Memory B cell (primary cell): ENCODE results near the gene SIRPB2.
A peak's percentile ranks its signal among the peaks of the same experiment; 100 is the strongest.

ENCODE experiments used
- ATAC-seq: fragments of 150-1000 bp; cut with Tn5 transposase; 2 replicates; pipeline ENCODE4 v1.10.0; 2021; ENCODE audit warnings: low read depth, mild to moderate bottlenecking, moderate library complexity
- DNase-seq, 2 donors: peaks; one replicate each; pipeline ENCODE4 v3.0.0; 2022; ENCODE audit warnings: low spot score in 2 of 2
- H3K27ac Mint-ChIP-seq: one replicate; pipeline ENCODE4 v1.8.0; 2022; ENCODE audit warnings: mild to moderate bottlenecking, moderate library complexity, mixed read lengths
- H3K27me3 Mint-ChIP-seq: one replicate; pipeline ENCODE4 v1.8.0; 2022; ENCODE audit warnings: mixed read lengths
- H3K36me3 Mint-ChIP-seq: one replicate; pipeline ENCODE4 v1.8.0; 2022; ENCODE audit warnings: mild to moderate bottlenecking, mixed read lengths
- H3K4me1 Mint-ChIP-seq: one replicate; pipeline ENCODE4 v1.8.0; 2022; ENCODE audit warnings: mixed read lengths
- H3K4me3 Mint-ChIP-seq: one replicate; pipeline ENCODE4 v1.8.0; 2022; ENCODE audit warnings: mild to moderate bottlenecking, moderate library complexity, mixed read lengths
- H3K9me3 Mint-ChIP-seq: one replicate; pipeline ENCODE4 v1.8.0; 2022; ENCODE audit warnings: mixed read lengths

Gene SIRPB2

GRCh38 chr20:1490643-1491195, 501 bp downstream of the SIRPB2 start:
- ATAC-seq = no peak
- Mint-ChIP-seq H3K27me3 (peaks cover 4% of the 10 kb centered on the region), H3K27ac (no peak overlapping the region), H3K4me1 (peaks cover 23% of the 10 kb centered on the region), H3K4me3 (no peak overlapping the region), H3K9me3 (peaks cover 2% of the 10 kb centered on the region), H3K36me3 (no peaks in the 10 kb centered on the region)
- no peak for DNase-seq

DNA sequence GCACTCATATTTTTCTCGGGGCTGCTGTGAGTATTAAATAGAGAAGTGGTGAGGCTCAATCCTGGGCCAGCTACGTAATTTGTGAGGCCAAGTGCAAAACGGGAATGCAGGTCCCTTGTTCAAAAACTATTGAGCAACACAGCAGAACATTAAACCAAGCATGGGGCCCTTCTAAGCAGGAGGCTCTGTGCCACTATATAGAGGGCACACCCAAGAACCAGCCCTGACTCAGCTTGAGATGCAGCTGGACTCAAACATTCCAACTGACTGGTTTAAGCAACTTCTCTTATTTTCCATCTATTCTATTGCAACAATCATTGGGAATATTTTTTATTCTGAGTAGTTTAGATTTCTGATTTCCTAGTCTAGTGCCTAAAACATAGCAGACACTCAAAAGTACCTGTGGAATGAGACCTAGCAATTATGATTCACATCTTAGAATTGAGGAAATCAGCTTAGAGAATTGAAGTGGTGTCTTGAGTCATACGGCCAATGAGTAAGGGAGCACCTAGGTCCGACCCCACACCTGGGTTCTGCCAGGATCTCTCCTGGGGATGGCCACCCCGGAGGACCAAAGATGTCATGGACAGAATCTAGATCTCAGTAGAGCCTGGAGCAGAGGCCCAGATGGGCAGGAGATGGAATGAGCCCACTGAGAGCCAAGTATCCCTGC, 1.3 kb downstream of the SIRPB2 start:
- no peak for ATAC-seq
- Mint-ChIP-seq H3K36me3 (no peaks in the 10 kb centered on the region), H3K27ac (no peak overlapping the region), H3K9me3 (peaks cover 2% of the 10 kb centered on the region), H3K4me3 (no peak overlapping the region), H3K4me1 (peaks cover 20% of the 10 kb centered on the region), H3K27me3 (peaks cover 5% of the 10 kb centered on the region)
- no peak for DNase-seq

GRCh38 chr20:1489325-1489724, 1.9 kb downstream of the SIRPB2 start:
- Mint-ChIP-seq H3K27me3 (peaks cover 6% of the 10 kb centered on the region), H3K4me3 (no peak overlapping the region), H3K27ac (no peak overlapping the region), H3K9me3 (peaks cover 2% of the 10 kb centered on the region), H3K36me3 (no peaks in the 10 kb centered on the region), H3K4me1 (peaks cover 18% of the 10 kb centered on the region)
- DNase-seq = no peak
- ATAC-seq = no peak

- peaks cover 8% of the 10 kb centered on the region for H3K4me1 Mint-ChIP-seq
- no peaks in the 10 kb centered on the region for H3K36me3 Mint-ChIP-seq
- no peak overlapping the region for H3K4me3 Mint-ChIP-seq
- H3K9me3 Mint-ChIP-seq = no peaks in the 10 kb centered on the region
- peaks cover 15% of the 10 kb centered on the region for H3K27me3 Mint-ChIP-seq
- no peak for ATAC-seq
- no peak for DNase-seq
- H3K27ac Mint-ChIP-seq = no peak overlapping the region
Observed at GRCh38 chr20:1486566-1486965, 4.7 kb downstream of the SIRPB2 start.

DNA sequence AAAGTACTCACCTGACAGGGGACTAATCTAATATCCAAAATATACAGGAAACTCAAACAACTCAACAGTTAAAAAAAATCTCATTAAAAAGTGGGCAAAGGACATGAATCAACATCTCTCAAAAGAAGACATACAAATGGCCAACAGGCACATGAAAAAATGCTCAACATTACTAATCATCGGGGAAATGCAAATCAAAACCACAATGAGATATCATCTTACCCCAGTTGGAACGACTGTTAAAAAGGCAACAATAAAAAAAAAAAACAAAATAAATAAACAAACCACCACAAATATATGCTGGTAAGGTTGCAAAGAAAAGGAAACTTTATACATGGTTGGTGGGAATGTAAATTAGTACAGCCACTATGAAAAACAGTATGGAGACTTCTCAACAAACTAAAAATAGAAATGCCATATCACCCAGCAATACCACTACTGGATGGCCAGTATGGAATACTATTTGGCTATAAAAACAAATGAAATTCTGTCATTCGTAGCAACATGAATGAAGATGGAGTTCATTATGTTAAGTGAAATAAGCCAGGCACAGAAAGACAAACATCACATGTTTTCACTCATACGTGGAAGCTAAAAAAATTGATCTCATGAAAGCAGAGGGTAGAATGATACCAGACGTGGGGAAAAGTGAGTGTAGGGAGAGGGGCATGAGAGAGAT, 6.6 kb downstream of the SIRPB2 start:
- Mint-ChIP-seq H3K27me3 (peaks cover 22% of the 10 kb centered on the region), H3K27ac (no peak overlapping the region), H3K4me3 (no peak overlapping the region), H3K36me3 (no peaks in the 10 kb centered on the region), H3K4me1 (peaks cover 6% of the 10 kb centered on the region), H3K9me3 (no peaks in the 10 kb centered on the region)
- no peak for DNase-seq
- ATAC-seq = no peak

GRCh38 chr20:1479831-1480595, 11.2 kb downstream of the SIRPB2 start:
- ATAC-seq (no peak), DNase-seq (no peak)
- H3K9me3 Mint-ChIP-seq = no peaks in the 10 kb centered on the region
- H3K27me3 Mint-ChIP-seq = peaks cover 26% of the 10 kb centered on the region
- no peak overlapping the region for H3K4me3 Mint-ChIP-seq
- H3K36me3 Mint-ChIP-seq = no peaks in the 10 kb centered on the region
- peaks cover 9% of the 10 kb centered on the region for H3K4me1 Mint-ChIP-seq
- no peak overlapping the region for H3K27ac Mint-ChIP-seq

DNA sequence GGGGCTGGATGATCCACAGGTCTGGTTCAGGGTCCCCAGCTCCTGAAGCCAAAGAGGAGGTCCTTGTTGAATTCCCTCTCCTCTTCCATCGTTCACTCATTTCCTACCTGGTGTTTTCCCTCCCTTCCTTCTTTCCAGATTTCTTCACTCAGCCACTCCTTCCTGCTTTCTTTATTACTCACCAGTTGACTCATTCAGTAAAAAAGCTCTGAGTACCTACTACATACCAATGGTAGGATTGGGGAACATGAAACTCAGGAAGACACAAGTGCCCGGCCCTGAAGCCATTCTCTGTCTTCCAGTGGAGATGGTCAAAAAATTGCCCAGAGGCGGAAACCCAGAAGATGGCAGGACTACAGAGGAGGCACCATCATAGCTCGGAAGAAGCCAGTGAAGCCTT, 12.7 kb downstream of the SIRPB2 start:
- H3K9me3 Mint-ChIP-seq = no peaks in the 10 kb centered on the region
- ATAC-seq (no peak), DNase-seq (no peak)
- H3K4me3 Mint-ChIP-seq = no peak overlapping the region
- peaks cover 19% of the 10 kb centered on the region for H3K27me3 Mint-ChIP-seq
- no peak overlapping the region for H3K27ac Mint-ChIP-seq
- peaks cover 3% of the 10 kb centered on the region for H3K4me1 Mint-ChIP-seq
- H3K36me3 Mint-ChIP-seq = no peaks in the 10 kb centered on the region

GRCh38 chr20:1477896-1478490, 13.2 kb downstream of the SIRPB2 start:
- Mint-ChIP-seq H3K4me1 (peaks cover 8% of the 10 kb centered on the region), H3K4me3 (no peak overlapping the region), H3K27ac (no peak overlapping the region), H3K36me3 (no peaks in the 10 kb centered on the region), H3K27me3 (peaks cover 19% of the 10 kb centered on the region), H3K9me3 (no peaks in the 10 kb centered on the region)
- DNase-seq = no peak
- no peak for ATAC-seq

DNA sequence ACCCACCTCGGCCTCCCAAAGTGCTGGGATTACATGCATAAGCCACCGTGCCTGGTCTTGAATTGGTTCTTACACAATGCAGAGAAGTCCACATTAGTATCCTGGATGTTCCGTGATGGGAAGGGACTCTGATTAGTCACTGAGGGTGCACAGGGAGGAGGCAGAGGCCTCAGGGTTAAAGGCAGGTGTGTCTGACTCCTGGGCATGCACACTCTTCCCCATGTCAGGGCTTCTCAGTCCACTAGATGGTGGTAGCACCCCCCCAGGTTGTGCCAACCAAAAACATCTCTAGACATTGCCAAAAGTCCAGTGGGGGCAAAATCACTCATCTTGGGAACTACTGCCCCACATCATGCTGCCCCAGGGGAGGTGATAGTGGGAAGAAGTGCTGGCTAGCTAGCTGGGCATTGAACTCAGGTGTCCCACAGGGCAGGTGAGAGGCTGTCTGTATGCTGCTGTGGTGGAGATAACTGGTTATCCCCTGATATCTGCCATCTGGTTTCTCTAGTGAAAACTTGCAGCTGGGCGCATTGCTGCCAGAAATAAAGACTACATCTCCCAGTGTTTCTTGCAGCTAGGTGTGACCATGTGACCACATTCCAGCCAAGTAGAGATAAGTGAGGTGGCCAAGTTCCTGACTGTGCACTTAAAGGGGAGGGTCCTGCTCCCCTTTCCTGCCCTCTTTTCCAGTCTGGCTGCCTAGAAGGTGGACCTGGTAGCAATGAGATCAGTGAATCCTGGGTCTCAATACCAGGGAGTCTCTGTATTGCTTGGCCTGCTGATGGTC, 16.2 kb downstream of the SIRPB2 start:
- no peak for DNase-seq

DNA sequence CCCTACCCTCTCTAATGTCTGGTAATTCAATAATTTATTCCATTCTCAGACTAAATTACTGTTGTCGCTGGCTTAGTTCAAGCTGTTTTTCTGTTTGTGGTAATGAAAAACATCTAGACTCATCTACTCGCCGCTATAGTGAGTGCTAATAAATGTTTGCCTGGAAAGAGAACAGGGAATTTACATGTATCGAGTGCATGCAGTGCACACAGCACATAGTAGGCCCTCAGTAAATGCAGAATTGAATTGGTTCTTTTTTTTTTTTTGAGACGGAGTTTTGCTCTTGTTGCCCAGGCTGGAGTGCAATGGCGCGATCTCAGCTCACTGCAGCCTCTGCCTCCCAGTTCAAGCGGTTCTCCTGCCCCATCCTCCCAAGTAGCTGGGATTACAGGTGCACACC, 16.9 kb downstream of the SIRPB2 start:
- Mint-ChIP-seq H3K9me3 (no peaks in the 10 kb centered on the region), H3K27me3 (peaks cover 8% of the 10 kb centered on the region), H3K4me3 (no peak overlapping the region), H3K4me1 (peaks cover 27% of the 10 kb centered on the region), H3K36me3 (no peaks in the 10 kb centered on the region), H3K27ac (no peak overlapping the region)
- DNase-seq (no peak), ATAC-seq (no peak)

More for the DNA sequence above, 16.2 kb downstream of the SIRPB2 start:
- Mint-ChIP-seq H3K36me3 (no peaks in the 10 kb centered on the region), H3K4me3 (no peak overlapping the region), H3K4me1 (peaks cover 24% of the 10 kb centered on the region), H3K9me3 (no peaks in the 10 kb centered on the region), H3K27me3 (peaks cover 10% of the 10 kb centered on the region), H3K27ac (no peak overlapping the region)
- ATAC-seq = no peak

DNA sequence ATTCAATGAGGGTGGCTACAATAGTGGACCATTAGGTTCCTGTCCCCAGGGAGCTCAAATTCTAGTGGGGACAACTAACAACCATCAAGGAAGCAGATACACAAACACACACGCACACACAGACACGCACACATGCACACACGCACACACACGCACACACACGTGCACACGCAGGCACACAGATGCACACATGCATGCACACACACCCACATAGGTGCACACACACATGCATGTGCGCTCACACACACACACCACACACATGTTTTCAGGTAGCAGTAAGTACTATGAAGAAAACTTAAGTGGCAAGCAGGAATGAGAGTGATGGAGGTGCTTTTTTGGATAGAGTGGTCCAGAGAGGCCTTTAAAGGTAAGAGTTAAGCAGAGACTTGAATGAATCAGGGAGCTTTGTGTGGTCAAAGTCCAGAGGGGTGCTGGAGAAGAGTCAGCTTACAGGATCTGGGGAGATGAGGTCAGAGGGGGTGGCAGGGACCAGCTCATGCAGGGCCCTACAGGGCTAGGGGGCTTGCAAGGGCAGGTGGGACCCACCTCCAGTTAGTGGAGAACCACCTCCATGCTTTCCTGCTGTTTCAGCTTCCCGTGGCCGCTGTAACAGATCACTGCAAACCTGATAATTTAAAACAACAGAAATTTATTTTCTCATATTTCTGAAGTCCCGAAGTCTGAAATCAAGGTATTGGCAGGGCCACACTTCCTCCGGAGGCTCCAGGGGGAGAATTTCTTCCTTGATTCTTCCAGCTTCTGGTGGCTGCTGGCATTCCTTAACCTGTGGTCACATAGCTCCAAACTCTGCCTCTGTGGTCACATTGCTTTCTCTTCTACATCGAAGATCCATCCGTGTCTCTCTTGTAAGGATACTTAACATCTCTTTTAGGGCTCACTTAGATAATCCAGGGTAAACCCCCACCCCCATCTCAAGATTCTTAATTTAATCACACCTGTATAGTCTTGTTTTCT, 17.7 kb downstream of the SIRPB2 start:
- H3K9me3 Mint-ChIP-seq = no peaks in the 10 kb centered on the region
- H3K4me3 Mint-ChIP-seq = no peak overlapping the region
- H3K4me1 Mint-ChIP-seq = peaks cover 28% of the 10 kb centered on the region
- no peaks in the 10 kb centered on the region for H3K36me3 Mint-ChIP-seq
- peak overlapping the region; percentile 64 for H3K27ac Mint-ChIP-seq
- peaks cover 6% of the 10 kb centered on the region for H3K27me3 Mint-ChIP-seq
- ATAC-seq (no peak), DNase-seq (no peak)

DNA sequence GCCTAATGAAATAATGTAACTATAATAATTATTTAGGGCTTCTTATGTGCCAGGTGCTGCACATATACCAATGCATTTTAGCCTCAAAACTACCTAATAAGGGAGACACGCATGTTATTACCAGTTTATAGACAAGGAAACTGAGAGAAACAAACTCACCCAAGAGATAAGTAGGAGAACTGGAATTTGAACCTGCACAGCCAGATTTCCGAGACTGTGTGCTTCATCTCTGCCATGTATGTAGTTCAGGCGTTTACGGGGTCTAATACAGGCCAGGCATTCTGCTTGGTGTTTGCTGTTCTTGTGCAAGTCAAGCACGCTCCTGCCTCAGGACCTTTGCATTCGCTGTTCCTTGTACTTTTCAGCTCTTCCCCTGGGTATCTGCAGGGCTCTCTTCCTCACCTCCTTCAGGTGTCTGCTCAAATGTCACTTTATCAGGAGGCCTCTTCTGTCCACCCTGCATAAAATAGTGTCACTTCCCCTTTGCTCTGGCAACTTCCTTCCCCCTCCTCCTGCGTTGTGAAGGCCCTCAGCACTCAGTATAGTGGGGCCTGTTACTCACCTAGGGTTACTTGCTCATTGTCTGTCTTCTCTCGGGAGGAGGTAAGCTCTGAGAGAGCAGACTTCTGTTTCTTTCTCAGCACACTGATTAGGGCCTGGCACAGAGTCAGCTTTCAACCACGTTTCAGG, 18.5 kb downstream of the SIRPB2 start:
- peaks cover 4% of the 10 kb centered on the region for H3K27me3 Mint-ChIP-seq
- no peaks in the 10 kb centered on the region for H3K9me3 Mint-ChIP-seq
- H3K27ac Mint-ChIP-seq = peak overlapping the region; percentile 64
- H3K4me3 Mint-ChIP-seq = no peak overlapping the region
- no peak for DNase-seq
- no peaks in the 10 kb centered on the region for H3K36me3 Mint-ChIP-seq
- peaks cover 33% of the 10 kb centered on the region for H3K4me1 Mint-ChIP-seq
- ATAC-seq = peak; percentile 82
